Sigmoid colon (tissue), 7 donors: ENCODE measurements around the gene GRIA1. TPM values are rescaled to one million over a fixed set of nuclear protein-coding genes. Genes with fewer than 3 reads are reported as not detected.

Experiments used
- DNase-seq: peaks from one replicate; pipeline ENCODE4 v3.0.0-alpha.2; 2019
- H3K27ac ChIP-seq, 4 donors: fragments of 200-600 bp; sonication (generic); one replicate each; pipeline ENCODE4 v1.5.1; 2016 to 2019; ENCODE audit warnings: mild to moderate bottlenecking in 1 of 4
- H3K27me3 ChIP-seq, 3 donors: fragments of 200-600 bp; sonication (generic); one replicate each; pipeline ENCODE4 v1.5.1; 2019; ENCODE audit warnings: mild to moderate bottlenecking in 1 of 3
- H3K36me3 ChIP-seq, 4 donors: fragments of 200-600 bp; sonication (generic); one replicate each; pipeline ENCODE4 v1.5.1; 2016 to 2019
- H3K4me1 ChIP-seq, 4 donors: fragments of 200-600 bp; sonication (generic); one replicate each; pipeline ENCODE4 v1.5.1; 2017 to 2019
- H3K4me3 ChIP-seq, 4 donors: fragments of 200-600 bp; sonication (generic); one replicate each; pipeline ENCODE4 v1.5.1; 2017 to 2019; ENCODE audit warnings: mild to moderate bottlenecking in 2 of 4, moderate library complexity in 1 of 4
- H3K9me3 ChIP-seq, 4 donors: fragments of 200-600 bp in 3 of 4; sonication (generic) in 3 of 4; one replicate each; pipeline versions ENCODE4 v1.5.1 to v1.6.1; 2013 to 2019
- EP300 ChIP-seq, 4 donors: sonication (generic); formaldehyde crosslinking; IDR thresholded peaks; one replicate each; pipeline ENCODE4 v1.6.1; 2017; ENCODE audit warnings: antibody characterized with exemption in 4 of 4
- POLR2A ChIP-seq, 2 donors: fragments of 450-650 bp; IDR thresholded peaks; one replicate each; pipeline ENCODE4 v1.6.1; 2016; ENCODE audit warnings: antibody characterized with exemption in 2 of 2, mild to moderate bottlenecking in 2 of 2, moderate library complexity in 2 of 2
- POLR2AphosphoS5 ChIP-seq, 4 donors: sonication (generic); formaldehyde crosslinking; IDR thresholded peaks; one replicate each; pipeline ENCODE4 v1.6.1; 2017; ENCODE audit warnings: antibody characterized with exemption in 4 of 4
- WGBS, 2 donors: extraction: QIAGEN DNeasy Blood & Tissue Kit; methylation state at CpG; one replicate each; pipeline ENCODE4 v1.1.7; 2013; 5-methylcytosine and 5-hydroxymethylcytosine counted together
- intact Hi-C: fragments of 100-400 bp; cut with DNase I; formaldehyde crosslinking; loops from one replicate; pipeline ENCODE4 v1.15.1; 2023
- polyA plus RNA-seq, 3 donors: library from polyadenylated mRNA; stranded (reverse); fragments of 200-250 nt; gene quantifications; one replicate each; pipeline ENCODE4 v1.2.3, GENCODE V29; 2013
- total RNA-seq, 4 donors: library from RNA; depleted of rRNA; stranded (reverse); fragments of >200 nt; gene quantifications; one replicate each; pipeline ENCODE4 v1.1.0, GENCODE V29; 2016
- TF ChIP-seq, protein P1 (sequence below), 4 experiments: fragments of 450-650 bp in 3 of 4; fragments of 200-600 bp in 1 of 4; IDR thresholded peaks; one replicate each; pipeline ENCODE4 v1.5.1; 2016 to 2019; ENCODE audit warnings: antibody characterized with exemption in 4 of 4, mild to moderate bottlenecking in 3 of 4, moderate library complexity in 2 of 4
- donor health status: healthy with polysubstance abuse.
- donor health status: Bipolar disorder and iron deficiency.
- donor health status: healthy.

The GRIA1 gene
- total and polyA plus RNA-seq, 7 donors = under 0.01 to 1.5 (median 0.51) TPM; not detected in 1

DNA sequence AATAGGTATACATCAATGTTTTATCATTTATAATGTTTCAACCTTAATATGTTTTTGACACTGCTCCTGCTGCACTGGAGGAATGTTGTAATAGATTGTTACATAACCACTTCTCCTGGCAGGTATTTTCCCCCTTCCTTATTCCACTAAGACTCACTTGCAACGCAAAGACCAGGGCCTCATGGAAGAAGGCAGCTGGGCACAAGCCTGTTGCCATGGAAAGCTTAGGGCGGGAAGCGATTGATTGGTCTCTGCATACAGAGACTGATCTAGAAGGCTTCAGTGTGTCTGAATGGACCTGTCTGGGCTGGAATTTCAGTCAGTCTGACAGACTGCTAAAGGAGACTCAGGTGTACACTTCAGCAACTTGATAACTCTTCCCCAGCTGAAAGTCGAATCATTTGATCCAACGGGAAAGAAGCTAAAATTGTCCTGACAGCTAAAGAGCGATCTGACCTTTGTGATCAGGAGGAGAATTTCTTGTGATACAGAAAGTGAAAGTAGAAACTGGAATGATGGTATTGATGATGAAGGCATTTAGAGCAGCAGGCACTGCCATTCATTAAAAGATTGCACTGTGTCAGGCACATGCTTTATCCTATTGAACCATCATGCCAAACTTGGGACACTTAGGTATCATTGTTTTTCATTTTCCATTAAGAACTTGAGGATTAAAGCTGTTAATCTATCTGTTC, 65.1 kb downstream of the GRIA1 start:
- no peak for DNase-seq
- Histone ChIP-seq H3K4me3 (no peak overlapping the region), H3K27ac (no peak overlapping the region), H3K36me3 (no peaks in the 10 kb centered on the region), H3K9me3 (no peaks in the 10 kb centered on the region), H3K4me1 (peaks cover 0 to 18% (median 14%) of the 10 kb centered on the region in 4 donors), H3K27me3 (no peaks in the 10 kb centered on the region)
- intact Hi-C loops = no loop called here
- TF ChIP-seq POLR2AphosphoS5 (IDR thresholded peaks at IDR 0.05) (no peak), POLR2A (IDR thresholded peaks at IDR 0.05) (no peak)
- TF ChIP-seq, protein P1, sequence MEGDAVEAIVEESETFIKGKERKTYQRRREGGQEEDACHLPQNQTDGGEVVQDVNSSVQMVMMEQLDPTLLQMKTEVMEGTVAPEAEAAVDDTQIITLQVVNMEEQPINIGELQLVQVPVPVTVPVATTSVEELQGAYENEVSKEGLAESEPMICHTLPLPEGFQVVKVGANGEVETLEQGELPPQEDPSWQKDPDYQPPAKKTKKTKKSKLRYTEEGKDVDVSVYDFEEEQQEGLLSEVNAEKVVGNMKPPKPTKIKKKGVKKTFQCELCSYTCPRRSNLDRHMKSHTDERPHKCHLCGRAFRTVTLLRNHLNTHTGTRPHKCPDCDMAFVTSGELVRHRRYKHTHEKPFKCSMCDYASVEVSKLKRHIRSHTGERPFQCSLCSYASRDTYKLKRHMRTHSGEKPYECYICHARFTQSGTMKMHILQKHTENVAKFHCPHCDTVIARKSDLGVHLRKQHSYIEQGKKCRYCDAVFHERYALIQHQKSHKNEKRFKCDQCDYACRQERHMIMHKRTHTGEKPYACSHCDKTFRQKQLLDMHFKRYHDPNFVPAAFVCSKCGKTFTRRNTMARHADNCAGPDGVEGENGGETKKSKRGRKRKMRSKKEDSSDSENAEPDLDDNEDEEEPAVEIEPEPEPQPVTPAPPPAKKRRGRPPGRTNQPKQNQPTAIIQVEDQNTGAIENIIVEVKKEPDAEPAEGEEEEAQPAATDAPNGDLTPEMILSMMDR (IDR thresholded peaks at IDR 0.05) = no peak
- 55 to 83% methylated on average over 6 of the region's 6 CpGs for WGBS, 2 donors

DNA sequence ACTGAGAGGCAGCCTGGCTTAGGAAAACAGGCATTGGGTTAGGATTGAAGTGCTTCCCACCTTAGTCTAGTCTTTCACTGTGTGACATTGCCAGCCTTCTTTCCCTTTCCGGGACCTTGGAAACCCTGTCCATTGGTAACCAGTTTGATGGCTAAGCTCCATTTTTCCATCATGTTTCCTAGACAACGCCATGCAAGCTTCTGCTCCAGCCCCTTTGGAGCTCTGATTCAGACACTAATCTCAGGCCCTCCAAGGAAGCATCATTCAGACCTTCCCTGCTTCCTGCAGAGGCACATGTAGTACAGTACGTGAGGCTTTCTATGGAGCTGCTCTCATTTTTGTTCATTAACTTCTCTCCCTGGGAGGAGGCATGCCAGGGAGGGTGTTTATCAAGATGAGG, 68.5 kb downstream of the GRIA1 start:
- Histone ChIP-seq H3K4me1 (no peaks in the 10 kb centered on the region), H3K27me3 (no peaks in the 10 kb centered on the region), H3K36me3 (no peaks in the 10 kb centered on the region), H3K4me3 (no peak overlapping the region), H3K27ac (no peak overlapping the region), H3K9me3 (no peaks in the 10 kb centered on the region)
- DNase-seq = no peak
- intact Hi-C loops = no loop called here
- TF ChIP-seq, protein P1 (IDR thresholded peaks at IDR 0.05) = no peak
- TF ChIP-seq EP300 (IDR thresholded peaks at IDR 0.05) (no peak), POLR2AphosphoS5 (IDR thresholded peaks at IDR 0.05) (no peak), POLR2A (IDR thresholded peaks at IDR 0.05) (no peak)
- WGBS, 2 donors = 76 to 84% methylated on average over 3 of the region's 3 CpGs

DNA sequence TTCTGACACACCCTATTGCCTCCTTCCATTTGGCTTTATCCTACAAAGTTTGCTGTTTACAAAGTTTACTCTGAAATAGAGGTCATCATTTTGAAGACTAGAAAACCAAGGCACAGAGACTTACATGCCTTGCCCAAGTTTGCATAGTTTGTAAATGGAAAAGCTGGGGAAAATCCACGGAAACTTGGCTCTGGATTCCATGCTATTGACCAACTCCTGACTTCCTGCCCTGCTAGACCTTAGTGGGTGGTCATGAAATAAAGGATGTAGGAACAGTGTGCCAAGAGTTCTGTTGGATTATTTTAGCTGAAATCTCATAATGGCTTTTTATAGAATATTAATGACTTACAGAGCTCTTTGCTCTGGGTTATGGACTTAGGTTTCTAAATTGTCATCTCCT, 69.5 kb downstream of the GRIA1 start:
- Histone ChIP-seq H3K4me3 (no peak overlapping the region), H3K4me1 (no peaks in the 10 kb centered on the region), H3K27me3 (no peaks in the 10 kb centered on the region), H3K36me3 (no peaks in the 10 kb centered on the region), H3K9me3 (no peaks in the 10 kb centered on the region), H3K27ac (no peak overlapping the region)
- DNase-seq = no peak
- no peak for TF ChIP-seq POLR2A (IDR thresholded peaks at IDR 0.05)
- intact Hi-C loops = no loop called here
- WGBS, 2 donors = 63 to 76% methylated on average over 1 of the region's 1 CpG

DNA sequence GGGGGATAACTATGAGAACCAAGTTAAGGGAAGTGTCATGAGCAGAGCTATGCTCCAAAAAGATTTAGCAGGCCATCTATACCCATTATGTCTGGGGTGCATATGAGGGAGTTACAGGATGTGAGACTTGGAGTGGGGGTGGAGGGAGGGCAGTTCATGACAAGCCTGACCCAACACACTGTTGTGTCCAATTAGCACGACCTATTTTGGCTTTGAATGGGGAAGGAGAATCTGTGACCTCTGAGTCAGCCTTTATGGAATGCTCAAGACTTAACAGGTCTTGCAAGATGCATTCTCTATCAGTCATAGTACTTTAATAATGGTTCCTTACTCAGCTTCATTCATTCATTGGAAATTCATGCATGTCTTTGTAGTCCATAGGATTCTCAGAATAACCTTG, 71.7 kb downstream of the GRIA1 start:
- 34 to 61% methylated on average over 1 of the region's 1 CpG for WGBS, 2 donors
- Histone ChIP-seq H3K27me3 (no peaks in the 10 kb centered on the region), H3K36me3 (no peaks in the 10 kb centered on the region), H3K4me1 (no peaks in the 10 kb centered on the region), H3K27ac (no peak overlapping the region), H3K4me3 (no peak overlapping the region), H3K9me3 (no peaks in the 10 kb centered on the region)
- intact Hi-C loops = no loop called here
- TF ChIP-seq POLR2A (IDR thresholded peaks at IDR 0.05) = no peak
- no peak for DNase-seq

DNA sequence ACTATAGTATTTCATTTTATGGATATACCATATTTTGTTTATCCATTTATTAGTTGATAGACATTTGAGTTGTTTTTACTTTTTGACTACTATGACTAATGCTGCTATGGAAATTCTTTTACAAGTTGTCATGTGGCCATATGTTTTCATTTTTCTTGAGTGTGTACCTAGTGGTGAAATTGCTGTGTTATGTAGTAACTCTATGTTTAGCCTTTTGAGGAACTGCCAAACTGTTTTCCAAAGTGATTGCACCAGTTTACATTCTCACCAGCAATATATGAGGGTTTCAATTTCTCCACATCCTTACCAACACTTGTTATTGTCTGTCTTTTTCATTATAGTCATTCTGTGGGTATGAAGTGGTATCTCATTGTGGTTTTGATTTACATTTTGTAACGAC, 75.4 kb downstream of the GRIA1 start:
- no peaks in the 10 kb centered on the region for H3K36me3 ChIP-seq
- no peaks in the 10 kb centered on the region for H3K4me1 ChIP-seq
- WGBS, 2 donors = 76 to 82% methylated on average over 1 of the region's 1 CpG
- TF ChIP-seq, protein P1 (IDR thresholded peaks at IDR 0.05) = no peak
- TF ChIP-seq POLR2A (IDR thresholded peaks at IDR 0.05) = no peak
- TF ChIP-seq EP300 (IDR thresholded peaks at IDR 0.05) = no peak
- no peaks in the 10 kb centered on the region for H3K27me3 ChIP-seq
- intact Hi-C loops = no loop called here
- no peak overlapping the region for H3K4me3 ChIP-seq
- no peak overlapping the region for H3K27ac ChIP-seq
- DNase-seq = no peak
- H3K9me3 ChIP-seq = no peaks in the 10 kb centered on the region

DNA sequence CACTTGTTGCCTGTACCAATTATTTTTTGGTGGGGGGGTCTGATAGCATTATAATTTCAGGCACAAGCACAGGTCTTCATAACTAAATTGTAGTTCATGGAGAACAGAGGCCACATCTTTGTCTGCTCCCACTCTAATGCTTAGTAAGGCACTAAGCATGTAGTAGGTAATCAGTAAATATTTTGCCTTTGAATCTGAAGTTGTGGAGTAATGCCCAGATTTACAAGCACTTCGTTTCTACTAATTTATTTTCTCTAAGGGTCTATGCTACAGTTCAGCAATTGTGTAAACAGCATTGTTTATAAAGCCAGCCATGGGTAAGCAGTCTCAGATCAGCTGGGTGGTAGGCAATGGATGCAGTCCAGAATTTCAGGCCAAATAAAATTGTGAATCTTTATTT, 78.6 kb downstream of the GRIA1 start:
- no peak overlapping the region for H3K4me3 ChIP-seq
- no peaks in the 10 kb centered on the region for H3K27me3 ChIP-seq
- no peak for DNase-seq
- H3K4me1 ChIP-seq = no peaks in the 10 kb centered on the region
- no peak overlapping the region for H3K27ac ChIP-seq
- H3K36me3 ChIP-seq = no peaks in the 10 kb centered on the region
- 19 to 38% methylated on average over 1 of the region's 1 CpG for WGBS, 2 donors
- H3K9me3 ChIP-seq = no peaks in the 10 kb centered on the region
- intact Hi-C loops = no loop called here
- TF ChIP-seq POLR2A (IDR thresholded peaks at IDR 0.05) = no peak
- no peak for TF ChIP-seq EP300 (IDR thresholded peaks at IDR 0.05)
- TF ChIP-seq, protein P1 (IDR thresholded peaks at IDR 0.05) = no peak
- TF ChIP-seq POLR2AphosphoS5 (IDR thresholded peaks at IDR 0.05) = no peak
